ENCODE measurements around the gene S100A12.

- no peak for TF ChIP-seq CTCF (IDR thresholded peaks at IDR 0.05)
- no peak for TF ChIP-seq POLR2A (IDR thresholded peaks at IDR 0.05)
Observed at GRCh38 chr1:153350321-153350957, 25.0 kb downstream of the S100A12 start.
